Activated CD8-positive, alpha-beta memory T cell treated with anti-CD3 and anti-CD28 coated beads, Interleukin-2, amount 50 U/mL, for 48 hours (primary cell): ENCODE measurements around the gene EYS.

Experiments
- DNase-seq: peaks from one replicate; pipeline ENCODE4 v3.0.0-alpha.2; 2020

The EYS gene

DNA sequence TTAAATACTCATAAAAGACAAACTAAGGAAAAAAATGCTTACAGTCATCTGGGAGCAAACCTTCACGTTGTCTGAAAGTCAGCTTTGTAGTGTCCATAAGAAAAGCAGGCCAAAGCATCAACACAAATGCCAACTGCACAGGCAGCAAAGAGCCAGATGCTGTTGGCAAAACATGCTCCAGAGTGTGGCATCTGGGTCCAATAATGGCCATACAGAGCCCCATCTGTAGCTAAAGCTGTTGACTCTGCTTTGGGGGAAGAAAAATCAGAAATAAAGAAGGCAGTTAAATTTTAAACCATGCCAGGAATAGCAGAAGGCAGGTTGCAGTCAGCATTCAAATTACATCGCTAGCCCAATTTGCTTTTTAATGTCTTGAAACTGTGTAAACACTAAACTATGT is 776.3 kb downstream of the EYS start:
- no peak for DNase-seq

- DNase-seq, result no peak
Observed at GRCh38 chr6:64926051-64926450, 781.0 kb downstream of the EYS start.

DNA sequence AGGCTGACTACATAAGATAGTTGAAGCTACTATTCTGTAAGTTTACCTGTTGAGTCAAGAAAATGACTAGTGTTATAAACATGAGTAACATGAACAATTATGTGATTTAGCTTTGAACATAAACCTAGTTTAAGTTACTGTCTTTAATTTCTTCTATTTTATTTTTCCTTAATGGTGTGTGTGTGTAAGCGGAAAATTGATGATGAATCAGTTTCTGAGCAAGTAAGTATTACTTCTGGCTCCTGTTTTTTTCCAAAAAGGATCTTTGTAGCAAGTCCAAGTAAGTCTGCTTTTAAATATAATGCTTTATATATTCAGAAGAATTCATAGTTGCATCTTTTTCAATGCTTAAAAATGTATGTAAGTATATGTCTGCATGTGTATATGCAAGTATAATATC is 786.8 kb downstream of the EYS start:
- DNase-seq, result no peak

DNA sequence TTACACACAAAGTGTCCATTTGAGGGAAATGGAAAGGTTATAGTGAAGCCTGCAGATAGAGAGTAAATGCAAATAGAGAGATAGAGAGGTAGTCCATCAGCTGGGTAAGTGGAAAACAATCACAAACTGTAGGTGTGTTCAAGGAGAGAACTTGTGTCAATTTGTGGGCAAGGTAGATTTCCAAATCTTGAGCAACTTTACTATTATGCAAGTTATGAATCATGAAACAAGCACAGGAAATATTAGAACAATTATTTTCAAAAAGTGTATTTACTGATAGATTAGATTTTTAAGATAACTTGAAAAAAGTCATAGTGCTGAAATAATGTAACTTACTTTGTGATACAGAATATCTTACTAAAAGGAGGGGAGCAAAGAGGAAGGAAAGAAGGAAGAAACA is 792.9 kb downstream of the EYS start:
- no peak for DNase-seq

DNA sequence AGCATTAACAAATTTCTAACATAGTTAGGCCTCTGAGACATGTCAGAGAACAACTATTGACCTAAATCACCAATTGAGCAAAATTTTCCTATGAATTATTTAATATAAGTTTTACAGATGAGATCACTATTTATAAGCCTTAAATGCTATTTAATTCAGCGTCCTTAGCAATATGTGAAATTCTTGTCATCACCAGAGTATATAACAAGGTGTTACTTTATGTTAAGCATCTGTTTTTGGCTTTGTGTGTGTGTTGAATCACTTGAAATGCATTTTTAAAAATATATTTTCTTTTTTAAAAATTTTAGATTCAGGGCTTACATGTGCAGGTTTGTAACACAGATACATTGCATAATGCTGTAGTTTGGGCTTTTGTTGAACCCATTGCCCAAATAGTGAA is 794.1 kb downstream of the EYS start:
- DNase-seq, result no peak

DNA sequence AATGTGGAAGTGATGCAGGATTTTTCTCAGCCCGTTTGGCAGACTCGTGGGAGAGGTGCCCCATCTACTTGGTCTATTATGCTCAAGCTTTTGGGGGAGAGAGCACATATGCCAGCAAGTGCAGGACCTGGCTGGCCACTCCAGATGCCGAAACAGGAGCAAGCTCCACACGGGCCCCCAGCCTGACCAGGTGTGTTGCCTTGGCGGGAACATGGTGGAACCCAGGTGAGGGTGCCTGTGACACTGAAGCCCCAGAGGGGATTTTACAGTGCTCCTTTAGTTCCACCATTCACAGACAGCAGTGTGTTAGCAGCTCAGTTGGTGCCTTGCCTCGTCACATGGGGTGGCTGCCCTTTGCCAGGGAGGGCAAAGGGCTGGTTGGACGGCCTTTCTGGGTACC is 798.9 kb downstream of the EYS start:
- DNase-seq, result no peak

DNA sequence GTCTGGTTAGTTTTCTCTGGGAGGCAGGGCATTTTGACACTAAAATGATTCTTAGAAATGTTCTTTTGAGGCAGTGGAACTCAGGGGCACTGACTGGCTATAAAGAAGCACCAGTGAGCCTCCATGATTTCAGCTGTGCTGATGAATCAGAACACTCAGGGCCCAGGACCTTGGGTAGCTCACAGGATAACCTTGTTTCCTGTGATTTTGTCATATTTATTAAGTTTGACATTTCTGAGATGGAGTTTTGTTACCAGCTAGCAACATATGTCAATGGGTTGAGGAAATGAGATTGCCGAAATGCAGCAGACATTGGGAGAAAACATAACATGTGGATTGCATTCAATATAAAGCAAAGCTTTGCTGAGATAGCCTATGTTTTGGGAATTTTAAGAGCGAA is 802.4 kb downstream of the EYS start:
- no peak for DNase-seq

DNA sequence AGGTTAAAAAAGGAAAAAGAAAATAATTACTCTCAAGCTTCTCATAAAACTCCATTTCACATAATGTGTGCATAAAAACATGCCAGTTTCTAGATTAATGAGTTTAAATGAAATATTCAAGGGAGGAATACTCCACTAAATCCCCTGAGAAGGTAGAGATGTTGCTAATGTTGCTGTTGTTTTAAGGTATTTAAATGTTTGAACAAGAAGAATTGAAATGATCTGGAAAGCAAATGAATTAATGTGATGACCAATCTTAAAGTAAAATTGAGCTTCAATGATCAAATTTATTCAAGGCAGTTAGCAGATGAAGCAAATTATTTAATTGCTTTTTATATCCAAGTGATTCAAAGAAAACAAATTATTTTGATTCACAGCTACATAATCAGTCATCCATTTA is 804.4 kb downstream of the EYS start:
- DNase-seq, result no peak

GRCh38 chr6:64896939-64897338 is 810.1 kb downstream of the EYS start:
- no peak for DNase-seq

DNA sequence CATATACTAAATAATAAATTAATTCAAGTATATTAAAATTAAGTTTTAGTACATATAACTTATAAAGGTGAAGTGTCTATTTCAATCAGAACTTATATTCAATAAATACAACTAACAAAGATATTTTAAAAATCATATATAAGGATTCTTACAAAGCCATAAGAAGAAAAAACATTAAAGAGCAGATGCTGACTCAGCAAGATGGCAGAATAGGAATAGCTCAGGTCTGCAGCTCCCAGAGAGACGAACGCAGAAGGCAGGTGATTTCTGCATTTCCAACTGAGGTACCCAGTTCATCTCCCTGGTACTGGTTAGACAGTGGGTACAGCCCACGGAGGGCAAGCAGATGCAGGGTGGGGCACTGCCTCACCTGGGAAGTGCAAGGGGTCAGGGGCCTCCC is 811.1 kb downstream of the EYS start:
- no peak for DNase-seq

- no peak for DNase-seq
Observed at GRCh38 chr6:64890609-64891008, 816.4 kb downstream of the EYS start.

- DNase-seq, result no peak
Observed at GRCh38 chr6:64889144-64889543, 817.9 kb downstream of the EYS start.

GRCh38 chr6:64874776-64875175 is 832.2 kb downstream of the EYS start:
- DNase-seq, result no peak

- no peak for DNase-seq
Observed at GRCh38 chr6:64872633-64873032, 834.4 kb downstream of the EYS start.

- no peak for DNase-seq
Observed at GRCh38 chr6:64861039-64861651, 845.9 kb downstream of the EYS start.

GRCh38 chr6:64860203-64860602 is 846.8 kb downstream of the EYS start:
- no peak for DNase-seq

GRCh38 chr6:64850121-64850520 is 856.9 kb downstream of the EYS start:
- DNase-seq, result no peak

DNA sequence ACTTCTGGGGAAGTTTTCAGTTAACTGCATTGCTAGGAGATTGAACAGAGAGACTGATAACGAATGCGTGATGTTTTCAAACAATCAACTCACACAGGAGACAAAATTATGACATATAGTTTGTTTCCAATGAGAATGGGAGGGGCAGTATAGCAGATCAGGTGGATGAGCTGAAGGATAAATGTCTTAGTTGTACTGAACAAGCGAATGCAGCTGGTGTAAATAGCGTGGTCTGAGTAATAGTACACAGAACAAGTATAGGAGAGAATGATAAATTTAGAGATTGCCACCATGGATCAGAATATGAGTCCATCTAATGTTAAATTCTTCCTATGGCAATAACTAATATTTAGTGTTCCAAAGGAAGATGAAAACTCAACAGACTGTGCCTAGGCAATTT is 858.6 kb downstream of the EYS start:
- DNase-seq, result no peak

GRCh38 chr6:64847396-64847795 is 859.6 kb downstream of the EYS start:
- no peak for DNase-seq

GRCh38 chr6:64838726-64839125 is 868.3 kb downstream of the EYS start:
- no peak for DNase-seq

DNA sequence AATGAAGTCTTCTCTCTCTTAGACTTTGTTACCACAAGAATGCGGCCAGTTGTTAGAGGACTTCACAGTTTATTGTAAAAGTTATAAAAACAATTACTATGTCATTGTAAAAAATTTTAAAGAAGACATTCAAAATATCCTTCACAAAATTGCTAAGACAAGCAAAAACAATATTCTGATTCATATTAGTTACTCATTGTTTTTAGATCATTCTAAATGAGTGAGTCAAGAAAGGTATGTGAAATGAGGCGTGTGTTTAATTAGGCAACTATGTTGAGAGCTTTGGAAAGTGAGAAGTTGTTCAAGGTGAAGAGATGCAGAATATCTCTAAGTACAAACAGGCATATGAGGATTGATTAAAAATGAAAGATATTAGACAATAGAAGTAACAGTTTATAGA is 875.3 kb downstream of the EYS start:
- no peak for DNase-seq

DNA sequence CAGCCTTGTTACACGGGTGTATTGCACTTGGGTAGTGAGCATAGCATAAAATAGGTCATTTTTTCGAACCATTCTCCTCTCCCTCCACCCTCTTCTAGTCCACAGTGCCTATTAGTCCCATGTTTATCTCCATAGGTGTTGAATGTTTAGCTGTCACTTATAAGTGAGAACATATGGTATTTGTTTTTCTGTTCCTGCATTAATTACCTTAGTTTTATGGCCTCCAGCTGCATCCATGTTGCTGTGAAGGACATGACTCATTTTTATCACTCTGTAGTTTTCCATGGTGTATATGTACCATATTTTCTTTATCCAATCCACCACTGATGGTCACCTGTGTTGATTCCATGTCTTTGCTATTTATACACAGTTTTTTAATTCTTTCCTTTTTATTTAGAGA is 889.5 kb downstream of the EYS start:
- DNase-seq, result no peak

- DNase-seq, result no peak
Observed at GRCh38 chr6:64815718-64816117, 891.3 kb downstream of the EYS start.

GRCh38 chr6:64812138-64812537 is 894.9 kb downstream of the EYS start:
- DNase-seq, result no peak

DNA sequence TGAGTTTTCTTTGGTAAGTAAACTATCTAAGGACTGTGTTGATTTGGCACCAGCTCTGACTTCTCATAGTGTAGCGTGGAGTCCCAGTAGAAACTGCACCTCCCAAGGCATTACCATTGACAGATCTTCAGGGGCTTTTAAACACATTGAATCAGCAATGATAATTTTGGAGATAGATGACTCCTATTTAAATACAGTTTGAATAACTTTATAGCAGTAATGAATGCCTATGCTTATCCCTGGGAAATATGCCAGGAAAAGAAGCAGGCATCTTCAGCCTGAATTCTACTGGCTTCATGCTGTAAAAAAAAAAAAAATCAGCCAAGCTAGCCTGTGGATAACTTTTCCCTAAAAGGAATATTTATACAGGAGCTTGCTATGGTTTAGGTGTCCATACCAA is 895.9 kb downstream of the EYS start:
- DNase-seq, result no peak

DNA sequence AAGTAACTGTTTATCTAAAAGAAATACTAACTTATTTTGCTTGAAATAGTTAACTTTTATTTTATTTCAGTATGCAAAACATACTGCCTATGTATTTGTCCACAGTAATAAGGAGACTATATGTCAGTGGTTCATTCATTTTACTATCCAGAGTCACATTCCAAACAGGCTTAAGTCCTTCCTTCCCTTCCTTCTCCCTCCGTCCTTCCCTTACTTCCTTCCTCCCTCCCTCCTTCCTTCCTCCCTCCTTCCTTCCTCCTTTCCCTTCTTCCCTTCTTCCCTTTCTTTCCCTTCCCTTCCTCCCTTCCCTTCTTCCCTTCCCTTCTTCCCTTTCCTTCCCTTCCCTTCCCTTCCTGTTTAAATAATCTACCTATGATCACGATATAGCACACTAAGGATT is 899.2 kb downstream of the EYS start:
- no peak for DNase-seq
